ENCODE measurements around the gene MT1E.

Gene MT1E

DNA sequence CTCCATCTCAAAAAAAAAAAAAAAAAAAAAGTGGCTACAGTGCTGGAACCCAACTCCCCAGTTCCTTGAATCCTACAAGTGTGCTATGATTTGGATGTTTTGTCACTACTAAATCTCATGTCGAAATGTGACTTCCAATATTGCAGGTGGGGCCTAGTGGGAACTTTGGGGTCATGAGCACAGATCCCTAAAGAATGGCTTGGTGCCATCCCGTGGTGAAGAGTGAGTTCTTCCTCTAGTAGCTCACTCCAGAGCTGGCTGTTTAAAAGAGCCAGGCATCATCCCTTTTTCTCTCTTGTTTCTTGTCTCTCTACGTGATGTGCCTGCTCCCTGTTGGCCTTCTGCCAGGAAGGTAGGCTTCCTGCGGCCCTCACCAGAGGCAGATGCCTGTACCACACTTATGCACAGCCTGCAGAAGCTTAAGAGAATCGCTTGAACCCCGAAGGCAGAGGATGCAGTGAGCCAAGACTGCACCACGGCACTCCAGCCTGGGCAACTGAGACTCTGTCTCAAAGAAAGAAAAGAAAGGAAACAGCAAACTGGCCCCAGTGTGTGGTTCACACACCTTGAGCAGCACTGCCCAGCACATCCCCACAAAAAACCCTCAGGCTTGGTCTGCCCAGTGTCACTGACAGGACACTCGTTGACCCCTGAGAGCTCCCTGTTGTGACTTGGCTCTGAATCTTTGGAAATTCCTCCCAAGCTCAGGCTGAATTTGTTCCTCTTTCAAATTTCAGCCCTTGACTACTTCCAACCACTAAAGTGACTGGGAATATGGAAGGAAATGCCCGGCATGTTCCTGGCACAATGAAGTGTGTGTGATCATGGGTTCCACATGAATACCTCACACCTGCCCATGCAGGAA, 3.1 kb downstream of the MT1E start:
- no peak for DNase-seq

DNA sequence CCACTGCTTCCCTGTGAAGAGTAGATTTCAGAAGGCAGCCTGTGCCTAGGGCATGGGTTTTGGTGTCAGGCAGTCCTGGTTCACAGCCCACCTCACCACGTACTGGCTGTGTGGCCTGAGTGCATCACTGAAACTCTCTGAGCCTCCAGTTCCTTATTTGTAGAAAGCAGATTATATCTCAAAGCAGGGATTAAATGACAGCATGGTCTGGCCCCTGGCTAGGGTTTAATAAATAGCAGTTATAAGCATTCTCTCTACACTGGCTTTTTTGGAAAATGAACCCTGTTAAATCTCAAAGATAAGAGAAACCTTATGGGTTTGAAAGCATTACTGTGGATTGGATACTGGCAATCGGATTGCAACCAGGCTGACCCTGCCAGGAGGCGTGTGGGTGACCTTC, 4.0 kb downstream of the MT1E start:
- no peak for DNase-seq

DNA sequence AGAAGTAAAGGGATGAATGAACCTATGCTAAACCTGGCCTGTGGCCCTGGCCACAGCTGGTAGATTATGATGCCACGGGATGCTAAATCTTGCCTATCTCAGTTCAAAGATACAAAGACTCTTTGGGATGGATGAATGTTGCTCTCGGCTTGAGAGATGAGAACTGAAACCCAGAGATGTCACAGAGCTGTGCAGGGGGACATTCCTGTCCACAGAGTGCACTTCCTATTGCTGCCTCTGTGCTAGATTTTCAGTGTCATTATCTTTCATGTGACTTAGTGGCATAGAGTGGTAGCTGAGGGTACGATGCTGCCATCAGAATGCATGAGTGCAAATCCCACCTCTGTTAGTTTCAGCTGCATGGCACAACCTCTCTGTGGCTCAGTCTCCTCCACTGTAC, 4.6 kb downstream of the MT1E start:
- DNase-seq, result no peak

DNA sequence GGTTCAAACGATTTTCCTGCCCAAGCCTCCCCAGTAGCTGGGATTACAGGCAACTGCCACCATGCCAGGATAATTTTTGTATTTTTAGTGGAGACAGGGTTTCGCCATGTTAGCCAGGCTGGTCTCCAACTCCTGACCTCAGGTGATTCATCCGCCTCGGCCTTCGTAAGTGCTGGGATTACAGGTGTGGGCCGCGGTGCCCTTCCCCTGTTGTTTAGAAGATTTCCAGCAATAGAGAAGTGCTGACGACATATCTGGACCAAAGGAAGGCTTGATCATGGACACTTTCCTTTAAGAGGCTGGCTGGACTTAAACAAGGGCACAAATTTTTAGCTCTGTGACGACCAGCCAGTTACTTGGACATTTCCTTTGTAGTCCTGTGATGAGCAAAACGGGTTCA, 5.6 kb downstream of the MT1E start:
- no peak for DNase-seq

DNA sequence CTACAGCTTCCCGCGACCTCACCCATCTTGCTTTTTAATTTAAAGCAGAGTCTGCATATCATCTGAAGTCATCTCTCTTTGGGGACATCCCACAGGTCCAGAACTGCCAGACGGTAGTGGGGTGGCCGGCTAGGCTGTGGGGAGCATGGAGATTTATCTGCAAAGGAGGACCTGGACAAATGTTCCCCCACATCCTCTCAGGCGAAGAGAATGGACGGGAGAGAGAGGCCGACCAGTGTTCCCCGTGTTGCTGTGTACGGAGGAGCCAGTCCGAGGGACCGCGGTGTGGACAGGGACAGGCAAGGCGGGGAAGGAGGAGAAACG, 6.2 kb downstream of the MT1E start:
- no peak for DNase-seq

DNA sequence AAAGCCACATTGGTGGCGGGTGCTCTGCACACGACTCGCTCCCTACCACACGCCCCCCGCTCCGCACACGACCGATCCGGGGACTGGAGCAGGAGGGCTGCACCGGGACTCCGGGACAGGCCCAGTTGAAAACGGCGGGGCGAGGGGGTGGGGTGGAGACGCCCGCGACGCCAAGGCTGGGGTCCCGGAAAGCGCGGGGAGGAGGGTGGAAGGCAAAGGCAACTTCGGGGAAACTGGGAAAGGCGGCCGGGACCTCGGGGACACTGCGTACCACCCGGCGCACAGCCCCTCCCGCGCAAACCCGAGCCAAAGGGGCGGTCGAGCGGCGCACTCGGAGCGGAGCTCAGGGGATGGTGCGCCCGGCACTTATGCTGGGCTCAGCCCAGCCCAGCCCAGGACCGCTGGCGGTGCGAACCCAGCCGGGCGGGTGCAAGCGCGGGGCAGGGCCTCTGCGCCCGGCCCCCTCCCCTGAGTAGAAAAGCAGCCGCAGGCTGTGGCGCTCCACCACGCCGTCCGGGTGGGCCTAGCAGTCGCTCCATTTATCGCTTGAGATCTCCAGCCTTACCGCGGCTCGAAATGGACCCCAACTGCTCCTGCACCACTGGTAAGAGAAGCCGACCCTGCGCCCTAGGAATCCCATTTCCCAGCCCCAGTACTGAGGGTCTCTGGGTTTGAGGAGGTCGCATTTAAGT, 6.7 kb downstream of the MT1E start, which contains the start of gene MT1M:
TSS of gene MT1M (plus strand) at position 504 of the 692 bp plus-strand sequence. CDS start at position 577, 73 bp downstream.
- no peak for DNase-seq

DNA sequence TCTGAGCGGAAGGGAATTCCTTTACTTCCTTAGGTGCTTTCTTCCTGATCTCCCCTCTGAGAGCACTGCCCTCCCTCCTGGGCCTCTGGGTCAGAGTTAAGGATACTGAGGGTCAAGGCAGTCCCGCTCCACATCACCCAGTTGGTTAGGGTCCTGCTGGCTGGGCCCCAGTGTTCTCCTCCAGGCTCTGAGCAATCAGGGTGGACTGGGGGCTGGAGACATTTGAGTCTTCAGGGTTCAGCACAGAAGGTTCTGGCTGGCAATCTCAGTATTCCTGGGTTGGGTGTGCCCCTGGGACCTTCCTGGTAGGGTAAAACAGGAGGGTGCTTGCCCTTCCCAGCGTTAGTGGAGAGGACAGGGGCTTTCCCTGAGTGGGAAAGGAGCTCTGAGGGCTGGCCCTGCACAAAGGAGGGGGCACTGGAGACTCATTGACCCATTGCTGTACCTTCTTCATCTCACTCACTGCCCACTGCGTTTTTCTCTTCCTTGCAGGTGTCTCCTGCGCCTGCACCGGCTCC, 7.3 kb downstream of the MT1E start:
- no peak for DNase-seq

DNA sequence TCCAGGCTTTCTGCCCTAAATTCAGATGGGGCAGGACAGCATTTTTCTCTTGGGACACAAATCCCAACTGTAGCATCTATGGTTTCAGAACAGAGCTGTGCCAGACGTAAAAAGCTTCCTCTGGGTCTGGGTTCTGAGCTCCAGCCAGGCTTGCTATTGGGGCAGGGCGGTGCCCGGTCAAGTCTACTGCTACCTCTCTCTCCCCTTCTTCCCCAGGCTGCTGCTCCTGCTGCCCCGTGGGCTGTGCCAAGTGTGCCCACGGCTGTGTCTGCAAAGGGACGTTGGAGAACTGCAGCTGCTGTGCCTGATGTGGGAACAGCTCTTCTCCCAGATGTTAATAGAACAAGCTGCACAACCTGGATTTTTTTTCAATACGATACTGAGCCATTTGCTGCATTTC, 8.0 kb downstream of the MT1E start:
- no peak for DNase-seq

DNA sequence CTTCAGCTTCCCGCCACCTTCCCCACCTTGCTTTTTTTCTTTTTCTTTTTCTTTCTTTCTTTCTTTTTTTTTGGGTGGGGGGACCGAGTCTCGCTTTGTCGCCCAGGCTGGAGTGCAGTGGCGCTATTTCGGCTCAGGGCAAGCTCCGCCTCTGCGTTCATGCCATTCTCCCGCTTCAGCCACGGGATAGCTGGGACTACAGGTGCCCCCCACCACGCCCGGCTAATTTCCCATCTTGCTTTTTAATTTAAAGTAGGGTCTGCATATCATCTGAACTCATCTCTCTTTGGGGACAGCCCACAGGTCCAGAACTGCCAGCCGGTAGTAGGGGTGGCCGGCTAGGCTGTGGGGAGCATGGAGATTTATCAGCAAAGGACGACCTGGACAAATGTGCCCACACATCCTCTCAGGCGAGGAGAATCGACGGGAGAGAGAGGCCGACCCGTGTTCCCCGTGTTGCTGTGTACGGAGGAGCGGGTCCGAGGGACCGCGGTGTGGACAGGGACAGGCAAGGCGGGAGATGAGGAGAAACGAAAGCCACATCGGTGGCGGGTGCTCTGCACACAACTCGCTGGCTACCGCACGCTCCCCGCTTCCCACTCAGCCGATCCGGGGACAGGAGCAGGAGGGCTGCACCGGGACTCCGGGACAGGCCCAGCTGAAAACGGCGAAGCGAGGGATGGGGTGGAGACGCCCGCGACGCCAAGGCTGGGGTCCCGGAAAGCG, 9.3 kb downstream of the MT1E start:
- DNase-seq, result no peak

DNA sequence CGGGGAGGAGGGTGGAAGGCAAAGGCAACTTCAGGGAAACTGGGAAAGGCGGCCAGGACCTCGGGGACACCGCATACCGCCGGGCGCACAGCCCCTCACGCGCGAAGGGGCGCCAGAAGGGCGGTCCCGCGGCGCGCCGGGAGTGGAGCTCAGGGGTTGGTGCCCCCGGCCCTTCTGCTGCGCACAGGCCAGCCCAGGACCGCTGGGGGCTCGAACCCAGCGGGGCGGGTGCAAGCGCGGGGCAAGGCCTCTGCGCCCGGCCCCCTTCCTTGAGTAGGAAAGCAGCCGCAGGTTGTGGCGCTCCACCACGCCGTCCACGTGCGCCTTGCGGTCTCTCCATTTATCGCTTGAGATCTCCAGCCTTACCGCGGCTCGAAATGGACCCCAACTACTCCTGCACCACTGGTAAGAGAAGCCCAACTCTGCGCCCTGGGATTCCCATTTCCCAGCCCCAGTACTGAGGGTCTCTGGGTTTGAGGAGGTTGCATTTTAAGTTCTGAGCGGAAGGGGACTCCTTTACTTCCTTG, 9.9 kb downstream of the MT1E start:
- no peak for DNase-seq

DNA sequence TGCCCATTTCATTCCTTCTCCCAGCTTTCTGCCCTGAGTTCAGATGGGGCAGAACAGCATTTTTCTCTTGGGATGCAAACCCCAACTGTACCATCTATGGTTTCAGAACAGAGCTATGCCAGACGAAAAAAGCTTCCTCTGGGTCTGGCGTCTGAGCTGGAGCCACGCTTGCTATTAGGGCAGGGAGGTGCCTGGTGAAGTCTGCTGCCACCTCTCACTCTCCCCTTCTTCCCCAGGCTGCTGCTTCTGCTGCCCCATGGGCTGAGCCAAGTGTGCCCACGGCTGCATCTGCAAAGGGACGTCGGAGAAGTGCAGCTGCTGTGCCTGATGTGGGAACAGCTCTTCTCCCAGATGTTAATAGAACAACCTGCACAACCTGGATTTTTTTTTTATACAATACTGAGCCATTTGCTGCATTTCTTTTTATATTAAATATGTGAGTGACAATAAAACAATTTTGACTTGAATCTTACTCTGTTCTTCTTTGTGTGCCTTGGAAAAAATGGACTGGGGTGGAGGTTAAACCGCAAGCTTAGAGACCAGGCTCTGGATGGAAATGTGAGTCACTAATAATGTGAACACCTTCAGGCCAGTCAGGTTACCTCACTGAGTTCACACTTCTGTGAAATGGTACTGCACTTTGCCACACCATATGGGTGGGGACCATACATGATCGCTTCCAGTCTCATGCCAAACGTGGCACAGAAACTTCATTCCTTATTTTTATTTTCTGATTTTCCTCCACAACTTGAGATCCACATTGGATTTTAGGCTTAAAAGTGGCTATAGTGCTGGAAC, 11.2 kb downstream of the MT1E start:
- no peak for DNase-seq

DNA sequence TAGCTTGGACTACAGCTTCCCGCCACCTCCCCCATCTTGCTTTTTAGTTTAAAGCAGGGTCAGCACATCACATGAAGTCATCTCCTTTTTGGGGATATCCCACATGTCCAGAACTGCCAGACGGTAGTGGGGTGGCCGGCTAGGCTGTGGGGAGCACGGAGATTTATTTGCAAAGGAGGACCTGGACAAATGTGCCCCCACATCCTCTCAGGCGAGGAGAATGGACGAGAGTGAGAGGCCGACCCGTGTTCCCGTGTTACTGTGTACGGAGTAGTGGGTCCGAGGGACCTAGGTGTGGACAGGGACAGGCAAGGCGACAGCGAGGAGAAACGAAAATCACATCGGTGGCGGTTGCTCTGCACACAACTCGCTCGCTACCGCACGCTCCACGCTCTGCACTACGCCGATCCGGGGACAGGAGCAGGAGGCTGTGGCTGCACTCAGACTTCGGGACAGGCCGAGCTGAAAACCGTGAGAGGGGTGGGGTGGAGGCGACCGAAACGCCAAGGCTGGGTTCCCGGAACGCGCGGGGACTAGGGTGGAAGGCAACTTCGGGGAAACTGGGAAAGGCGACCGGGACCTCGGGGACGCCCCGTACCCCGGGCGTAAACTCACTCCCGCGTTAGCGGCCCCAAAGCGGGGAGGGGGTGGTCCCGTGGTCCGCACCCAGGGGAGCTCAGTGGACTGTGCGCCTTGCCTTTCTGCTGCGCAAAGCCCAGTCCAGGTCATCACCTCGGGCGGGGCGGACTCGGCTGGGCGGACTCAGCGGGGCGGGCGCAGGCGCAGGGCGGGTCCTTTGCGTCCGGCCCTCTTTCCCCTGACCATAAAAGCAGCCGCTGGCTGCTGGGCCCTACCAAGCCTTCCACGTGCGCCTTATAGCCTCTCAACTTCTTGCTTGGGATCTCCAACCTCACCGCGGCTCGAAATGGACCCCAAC, 12.5 kb downstream of the MT1E start, which contains the start of gene MT1A:
TSS of gene MT1A (plus strand) at position 853 of the 937 bp plus-strand sequence. CDS start at position 926, 73 bp downstream.
- DNase-seq, result no peak

DNA sequence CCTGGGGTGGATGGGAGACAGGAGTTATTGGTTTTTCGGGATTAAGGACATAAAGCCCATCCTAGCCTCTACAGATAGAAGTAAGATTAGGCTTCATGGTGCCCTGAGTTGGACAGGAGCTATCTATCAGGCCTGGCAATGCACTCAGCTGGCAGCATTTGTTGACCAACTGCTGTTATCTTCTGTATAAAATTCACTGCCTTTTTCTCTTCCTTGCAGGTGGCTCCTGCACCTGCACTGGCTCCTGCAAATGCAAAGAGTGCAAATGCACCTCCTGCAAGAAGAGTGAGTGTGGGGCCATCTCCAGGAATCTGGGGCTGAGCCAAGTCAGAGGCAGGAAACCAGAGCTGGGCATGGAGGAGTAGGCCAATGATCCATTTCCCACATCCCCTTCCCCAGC, 13.5 kb downstream of the MT1E start:
- DNase-seq, result no peak

DNA sequence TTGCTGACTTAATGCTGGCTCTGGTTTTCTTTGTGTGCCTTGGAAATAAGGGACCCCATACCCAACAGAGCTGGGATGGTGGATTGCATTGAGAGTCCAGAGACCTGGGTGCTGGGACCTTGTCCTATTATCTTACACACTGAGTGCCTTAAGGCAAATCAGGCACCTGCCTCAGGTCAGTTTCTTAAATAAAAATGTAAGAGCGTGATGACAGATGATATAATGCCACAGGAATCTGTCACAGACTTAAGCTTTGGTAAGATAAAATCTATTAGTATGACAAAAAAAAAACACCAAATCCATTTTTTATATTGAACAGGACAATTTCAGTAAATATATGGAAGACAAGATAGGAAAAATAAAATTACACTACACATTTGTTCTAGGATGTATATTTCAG, 14.5 kb downstream of the MT1E start:
- no peak for DNase-seq

DNA sequence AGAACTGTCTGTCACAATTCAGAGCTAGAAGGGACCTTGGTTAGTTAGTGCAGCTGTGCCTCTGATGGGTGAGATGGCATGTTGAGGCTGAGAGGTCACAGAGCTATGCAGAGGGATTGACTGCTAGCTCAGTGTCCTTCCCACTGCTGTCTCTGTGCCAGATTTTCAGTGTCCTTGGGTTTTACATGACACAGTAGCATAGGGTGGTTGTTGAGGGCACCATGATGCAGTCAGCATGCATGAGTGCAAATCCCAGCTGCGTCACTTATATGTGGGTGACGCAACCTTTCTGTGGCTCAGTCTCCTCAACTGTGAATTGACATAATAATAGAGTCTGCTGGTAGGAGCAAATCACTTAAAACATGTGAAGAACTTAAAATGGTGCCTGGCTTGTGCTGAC, 15.6 kb downstream of the MT1E start:
- no peak for DNase-seq

DNA sequence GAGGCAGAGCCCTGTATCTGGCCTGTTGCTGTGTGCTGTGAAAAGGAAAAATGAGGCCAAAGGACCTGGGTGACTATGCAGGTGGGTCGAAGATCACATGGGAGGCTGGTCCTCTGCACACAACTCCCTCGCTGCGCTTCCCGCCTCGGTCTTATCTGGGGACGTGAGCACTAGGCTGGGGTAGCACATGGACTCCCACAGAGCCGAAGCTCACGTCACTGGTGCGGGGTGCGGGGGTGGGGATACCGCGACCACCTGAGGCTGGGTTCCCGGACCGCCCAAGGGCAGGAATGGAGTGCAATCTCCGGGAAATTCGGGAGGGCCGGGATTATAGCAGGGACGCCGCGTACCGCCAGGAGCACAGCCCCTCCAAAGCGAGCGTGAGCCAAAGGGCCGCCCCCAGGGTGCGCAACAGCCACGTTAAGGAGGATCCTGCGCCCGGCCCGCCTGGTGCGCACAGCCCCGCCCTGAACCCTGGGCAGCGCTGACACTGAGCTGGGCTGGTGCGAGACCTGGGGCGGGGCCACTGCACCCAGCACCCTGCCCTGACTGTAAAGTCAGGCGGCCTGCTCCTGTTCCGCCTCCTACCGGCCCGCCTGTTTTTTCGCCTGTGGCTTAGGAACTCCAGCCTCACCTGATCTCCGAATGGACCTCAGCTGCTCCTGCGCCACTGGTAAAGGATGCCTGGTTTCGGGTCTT, 17.6 kb downstream of the MT1E start:
- DNase-seq, result no peak

DNA sequence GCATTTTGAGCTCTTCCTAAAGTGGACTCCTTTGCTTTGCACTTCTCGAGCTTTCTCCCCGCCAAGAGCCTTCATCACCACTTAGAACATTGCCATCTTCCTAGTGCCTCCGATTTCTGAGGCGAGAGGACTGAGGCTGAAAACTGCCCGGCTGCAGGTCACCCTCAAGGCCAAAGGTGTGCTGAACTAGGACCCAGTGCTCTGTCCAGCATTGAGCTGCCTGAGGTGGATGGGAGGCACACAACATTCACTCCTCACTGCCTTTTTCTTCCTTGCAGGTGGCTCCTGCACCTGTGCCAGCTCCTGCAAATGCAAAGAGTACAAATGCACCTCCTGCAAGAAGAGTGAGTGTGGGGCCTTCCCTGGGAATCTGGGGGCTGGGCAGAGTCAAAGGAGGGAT, 18.3 kb downstream of the MT1E start:
- no peak for DNase-seq

DNA sequence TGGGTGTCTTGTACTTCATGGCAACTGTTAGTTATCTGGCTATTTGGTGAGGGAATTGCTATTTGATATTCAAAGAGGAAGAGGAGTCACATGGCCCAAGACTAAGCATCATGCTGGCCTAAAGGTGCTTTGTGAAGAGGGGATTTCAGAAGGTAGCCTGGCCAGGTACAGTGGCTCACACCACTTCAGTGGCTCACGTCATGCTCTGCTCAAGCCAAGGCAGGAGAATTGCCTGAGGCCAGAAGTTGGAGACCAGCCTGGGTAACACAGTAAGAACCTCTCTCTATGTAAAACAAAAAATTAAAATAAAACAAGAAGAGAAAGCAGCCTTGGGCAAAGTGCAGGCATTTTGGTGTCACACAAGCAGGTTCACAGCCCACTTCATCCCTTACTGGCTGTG, 19.7 kb downstream of the MT1E start:
- DNase-seq, result no peak

DNA sequence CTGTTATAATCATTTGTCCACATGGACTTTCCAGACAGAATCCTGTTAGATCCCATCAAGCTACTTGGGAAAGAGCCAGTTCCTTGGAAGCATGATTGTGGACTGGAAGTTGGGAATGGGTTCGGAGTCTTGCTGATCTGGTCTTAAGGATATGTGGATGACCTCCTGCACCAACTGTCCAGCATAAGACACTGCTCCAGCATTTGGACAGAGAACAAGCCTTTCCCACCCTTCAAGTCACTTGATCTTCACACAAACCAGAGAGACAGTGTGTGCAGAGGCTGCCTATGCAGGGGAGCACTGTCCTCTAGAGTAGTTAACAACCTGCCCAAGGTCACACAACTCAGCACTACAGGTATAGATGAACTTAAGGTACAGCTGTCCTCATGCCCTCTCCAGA, 20.3 kb downstream of the MT1E start:
- no peak for DNase-seq

DNA sequence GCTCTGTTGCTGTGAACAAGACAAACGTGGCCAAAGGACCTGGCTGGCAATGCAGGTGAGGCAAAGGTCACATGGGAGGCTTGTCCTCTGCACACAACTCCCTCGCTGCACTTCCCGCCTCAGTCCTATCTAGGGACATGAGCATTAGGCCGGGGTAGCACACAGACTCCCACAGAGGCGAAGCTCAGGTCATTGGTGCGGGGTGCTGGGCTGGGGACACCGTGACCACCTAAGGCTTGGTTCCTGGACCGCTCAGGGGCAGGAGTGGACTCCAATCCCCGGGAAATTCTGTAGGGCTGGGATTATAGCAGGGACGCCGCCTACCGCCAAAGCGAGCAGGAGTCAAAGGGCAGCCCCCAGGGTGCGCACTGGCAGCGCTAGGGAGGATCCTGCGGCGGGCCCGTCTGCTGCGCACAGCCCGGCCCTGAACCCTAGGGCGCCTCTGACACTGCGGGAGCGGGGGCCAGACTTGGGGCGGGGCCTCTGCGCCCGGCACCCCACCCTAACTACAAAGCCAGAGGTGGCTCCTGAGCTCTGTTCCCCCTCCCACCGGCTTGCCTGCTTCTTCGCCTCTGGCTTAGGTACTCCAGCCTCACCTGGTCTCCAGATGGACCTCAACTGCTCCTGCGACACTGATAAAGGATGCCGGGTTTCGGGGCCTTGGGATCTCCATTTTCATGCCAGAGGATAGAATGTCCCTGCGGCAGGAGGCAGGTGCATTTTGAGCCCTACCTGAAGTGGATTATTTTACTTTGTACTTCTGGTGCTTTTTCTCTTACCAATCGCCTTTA, 22.3 kb downstream of the MT1E start:
- no peak for DNase-seq
